GM18505 (cell line): ENCODE data around the gene PLS3.
"Not testable (repeated sequence)": the region's sequence is repeated elsewhere in the genome, so short reads cannot be mapped to it uniquely, and the experiment has no call there.

Experiments used
- ATAC-seq: cut with Tn5 transposase; IDR thresholded peaks from one replicate; pipeline ENCODE4 v1.9.1; 2021; ENCODE audit not compliant: unreplicated experiment
- POLR2A ChIP-seq: IDR thresholded peaks from 4 replicates; pipeline ENCODE4 v1.6.1; 2011; ENCODE audit warnings: borderline replicate concordance; ENCODE audit not compliant: insufficient read depth, insufficient read length; ENCODE audit errors: extremely low read depth

The PLS3 gene

DNA sequence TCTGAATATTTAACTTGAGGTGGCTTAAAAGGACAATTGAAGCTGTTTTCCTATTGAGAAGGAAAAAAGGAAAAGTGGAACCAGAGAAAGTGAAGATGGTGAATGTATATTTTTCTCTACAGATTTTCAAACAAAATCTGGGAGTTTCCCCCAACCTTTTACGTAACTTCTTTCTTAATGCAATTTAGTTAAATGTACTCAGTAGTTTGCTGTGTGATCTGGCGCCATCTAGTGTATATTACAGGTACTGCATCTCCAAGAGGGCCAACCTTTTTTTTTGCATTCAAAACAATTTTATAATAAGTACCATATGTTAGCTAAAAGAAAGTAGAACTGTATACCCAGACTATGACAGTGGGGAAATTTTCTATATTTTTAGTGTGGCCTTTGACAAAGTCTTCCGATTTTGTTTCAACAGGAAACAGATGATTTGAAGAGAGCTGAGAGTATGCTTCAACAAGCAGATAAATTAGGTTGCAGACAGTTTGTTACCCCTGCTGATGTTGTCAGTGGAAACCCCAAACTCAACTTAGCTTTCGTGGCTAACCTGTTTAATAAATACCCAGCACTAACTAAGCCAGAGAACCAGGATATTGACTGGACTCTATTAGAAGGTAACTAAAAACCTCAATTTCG, 82.0 kb downstream of the PLS3 start:
- TF ChIP-seq POLR2A: no peak
- ATAC-seq: no peak

DNA sequence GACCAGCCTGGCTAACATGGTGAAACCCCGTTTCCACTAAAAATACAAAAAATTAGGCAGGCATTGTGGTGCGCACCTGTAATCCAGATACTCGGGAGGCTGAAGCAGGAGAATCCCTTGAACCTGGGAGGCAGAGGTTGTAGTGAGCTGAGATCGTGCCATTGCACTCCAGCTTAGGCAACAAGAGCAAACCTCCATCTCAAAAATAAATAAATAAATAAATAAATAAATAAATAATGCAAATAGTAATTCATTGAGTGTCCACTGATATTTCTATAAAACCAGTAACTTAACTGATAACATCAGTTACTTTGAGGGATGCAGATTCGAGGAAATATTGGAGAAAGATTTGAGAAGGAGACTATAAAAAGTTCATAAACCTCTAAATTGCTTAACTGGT, 83.4 kb downstream of the PLS3 start:
- ATAC-seq: not testable (repeated sequence)

DNA sequence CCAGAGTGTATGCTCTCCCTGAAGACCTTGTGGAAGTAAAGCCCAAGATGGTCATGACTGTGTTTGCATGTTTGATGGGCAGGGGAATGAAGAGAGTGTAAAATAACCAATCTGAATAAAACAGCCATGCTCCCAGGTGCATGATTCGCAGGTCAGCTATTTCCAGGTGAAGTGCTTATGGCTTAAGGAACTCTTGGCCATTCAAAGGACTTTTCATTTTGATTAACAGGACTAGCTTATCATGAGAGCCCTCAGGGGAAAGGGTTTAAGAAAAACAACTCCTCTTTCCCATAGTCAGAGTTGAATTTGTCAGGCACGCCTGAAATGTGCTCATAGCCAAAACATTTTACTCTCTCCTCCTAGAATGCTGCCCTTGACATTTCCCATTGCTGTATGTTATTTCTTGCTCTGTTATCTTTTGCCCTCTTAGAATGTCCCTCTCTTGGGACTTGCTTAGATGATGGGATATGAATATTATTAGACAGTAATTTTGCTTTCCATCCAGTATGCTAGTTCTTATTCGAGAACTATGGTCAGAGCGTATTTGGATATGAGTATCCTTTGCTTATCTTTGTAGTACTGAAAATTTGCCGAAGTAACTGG, 88.6 kb downstream of the PLS3 start:
- no peak for ATAC-seq
- no peak for TF ChIP-seq POLR2A

DNA sequence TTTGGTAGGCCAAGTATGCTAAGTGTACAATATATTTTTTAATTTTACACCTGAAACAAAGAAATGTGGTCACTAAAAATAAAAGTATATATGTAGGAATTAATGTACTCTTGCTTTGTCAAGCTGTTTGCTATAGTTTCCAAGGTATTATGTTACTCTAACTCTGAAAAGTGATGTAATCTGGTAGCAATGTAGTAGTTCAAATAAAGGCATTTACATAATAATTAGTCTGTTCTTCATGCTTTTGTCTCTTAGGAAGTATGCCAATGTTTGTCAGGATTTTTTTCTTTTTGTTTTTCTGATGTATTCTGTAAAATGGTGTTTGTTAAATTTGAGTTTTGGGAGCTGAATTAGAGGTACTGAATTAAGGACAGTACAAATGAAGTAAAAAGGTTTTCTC, 89.5 kb downstream of the PLS3 start:
- no peak for ATAC-seq
- TF ChIP-seq POLR2A: no peak

DNA sequence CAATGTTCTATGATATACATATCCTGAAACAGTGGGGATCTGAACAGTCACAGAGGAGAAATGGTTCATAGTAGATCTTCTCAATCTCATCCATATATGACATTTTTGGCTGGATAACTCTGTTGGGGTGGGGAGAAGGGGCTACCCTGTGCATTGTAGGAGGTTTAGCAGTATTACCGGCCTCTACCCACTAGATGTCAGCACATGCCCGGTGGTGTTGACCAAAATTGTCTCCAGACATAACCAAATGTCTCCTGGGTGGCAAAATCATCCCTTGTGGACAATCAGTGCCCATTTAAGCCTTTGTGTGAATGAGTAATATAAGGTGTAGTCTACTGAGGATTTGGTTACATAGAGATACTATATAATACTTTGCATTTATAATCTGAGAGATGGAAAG, 89.9 kb downstream of the PLS3 start:
- TF ChIP-seq POLR2A: no peak
- no peak for ATAC-seq

DNA sequence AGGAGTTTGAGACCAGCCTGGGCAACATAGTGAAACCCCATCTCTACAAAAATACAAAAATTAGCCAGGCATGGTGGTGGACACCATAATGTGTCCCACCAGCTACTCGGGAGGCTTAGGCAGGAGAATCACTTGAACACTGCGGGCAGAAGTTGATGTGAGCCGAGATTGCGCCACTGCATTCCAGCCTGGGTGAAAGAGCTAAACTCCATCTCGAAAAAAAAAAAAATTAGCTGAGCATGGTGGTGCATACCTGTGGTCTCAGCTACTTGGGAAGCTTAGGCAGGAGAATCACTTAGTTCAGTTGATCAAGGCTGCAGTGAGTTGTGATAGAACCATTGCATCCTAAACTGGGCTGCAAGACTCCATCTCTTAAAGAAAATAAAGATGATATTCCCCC, 91.2 kb downstream of the PLS3 start:
- no peak for ATAC-seq
- no peak for TF ChIP-seq POLR2A

DNA sequence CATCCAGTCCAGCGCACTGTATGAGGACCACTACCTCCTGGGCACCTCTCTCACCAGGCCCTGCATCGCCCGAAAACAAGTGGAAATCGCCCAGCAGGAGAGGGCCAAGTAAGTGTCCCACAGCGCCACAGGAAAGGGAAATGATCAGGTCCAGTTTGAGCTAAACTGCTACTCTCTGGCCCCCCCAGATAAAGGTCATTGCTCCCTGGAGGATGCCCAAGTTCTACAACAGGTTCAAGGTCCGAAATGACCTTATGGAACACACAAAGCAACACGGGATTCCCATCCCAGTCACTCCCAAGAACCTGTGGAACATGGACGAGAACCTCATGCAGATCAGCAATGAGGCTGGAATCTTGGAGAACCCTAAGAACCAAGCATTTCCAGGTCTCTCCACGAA, 104.1 kb downstream of the PLS3 start:
- no peak for TF ChIP-seq POLR2A
- no peak for ATAC-seq

DNA sequence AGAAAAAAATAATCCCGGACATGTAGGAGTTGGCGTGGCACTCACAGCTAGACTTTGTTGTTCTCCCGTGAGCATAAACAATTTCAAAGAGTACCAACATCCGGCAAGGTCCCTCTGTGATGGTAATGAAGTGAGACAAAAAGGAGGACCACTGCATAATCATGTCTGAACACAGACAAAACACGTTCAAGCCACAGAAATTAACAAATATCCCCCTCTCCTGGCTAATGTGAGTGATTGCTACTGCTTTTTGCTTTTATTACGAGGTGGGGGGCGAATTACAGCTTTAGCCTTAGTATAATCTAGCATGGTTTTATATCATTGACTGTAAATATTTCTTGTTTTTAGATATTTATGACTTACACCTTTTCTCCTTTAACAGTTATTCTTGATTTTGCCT, 118.5 kb downstream of the PLS3 start:
- TF ChIP-seq POLR2A: no peak
- ATAC-seq: no peak

DNA sequence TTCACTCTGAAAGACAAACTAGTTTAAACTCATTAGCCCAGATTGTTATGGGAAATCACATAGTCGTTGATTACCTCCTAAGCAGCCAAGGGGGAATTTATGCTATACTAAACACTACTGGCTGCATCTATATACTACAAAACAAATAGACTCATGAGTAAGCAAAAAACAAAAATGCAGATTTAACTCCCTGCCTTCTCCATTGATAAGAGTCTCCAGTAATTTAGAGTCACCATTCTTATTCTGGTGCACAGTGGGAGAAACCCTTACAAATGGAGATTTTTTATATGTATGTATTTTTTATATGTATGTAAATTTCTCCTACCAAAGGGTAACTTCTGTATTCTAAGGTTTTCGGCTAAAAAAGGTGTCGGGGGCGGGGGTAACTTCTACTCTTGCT, 126.6 kb downstream of the PLS3 start:
- TF ChIP-seq POLR2A: no peak
- no peak for ATAC-seq

DNA sequence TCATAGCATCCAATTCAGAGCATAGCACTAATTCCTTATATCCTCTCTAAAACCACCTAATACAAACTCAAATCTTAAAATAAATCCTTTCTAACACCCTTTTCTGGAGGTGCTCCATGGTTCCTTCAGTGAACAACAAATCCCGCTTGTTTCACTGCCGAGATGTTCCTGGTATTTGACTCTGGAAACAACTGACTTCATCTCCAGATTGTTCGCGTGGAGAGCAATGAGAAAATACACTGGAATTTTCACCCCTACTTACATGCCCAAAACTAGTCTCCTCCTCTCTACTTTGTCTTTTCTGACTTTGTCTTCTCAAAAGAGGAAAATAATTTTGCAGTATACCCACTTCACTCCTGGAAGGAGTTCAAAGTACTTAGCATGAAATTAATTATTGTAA, 129.0 kb downstream of the PLS3 start:
- ATAC-seq: no peak
- TF ChIP-seq POLR2A: no peak

DNA sequence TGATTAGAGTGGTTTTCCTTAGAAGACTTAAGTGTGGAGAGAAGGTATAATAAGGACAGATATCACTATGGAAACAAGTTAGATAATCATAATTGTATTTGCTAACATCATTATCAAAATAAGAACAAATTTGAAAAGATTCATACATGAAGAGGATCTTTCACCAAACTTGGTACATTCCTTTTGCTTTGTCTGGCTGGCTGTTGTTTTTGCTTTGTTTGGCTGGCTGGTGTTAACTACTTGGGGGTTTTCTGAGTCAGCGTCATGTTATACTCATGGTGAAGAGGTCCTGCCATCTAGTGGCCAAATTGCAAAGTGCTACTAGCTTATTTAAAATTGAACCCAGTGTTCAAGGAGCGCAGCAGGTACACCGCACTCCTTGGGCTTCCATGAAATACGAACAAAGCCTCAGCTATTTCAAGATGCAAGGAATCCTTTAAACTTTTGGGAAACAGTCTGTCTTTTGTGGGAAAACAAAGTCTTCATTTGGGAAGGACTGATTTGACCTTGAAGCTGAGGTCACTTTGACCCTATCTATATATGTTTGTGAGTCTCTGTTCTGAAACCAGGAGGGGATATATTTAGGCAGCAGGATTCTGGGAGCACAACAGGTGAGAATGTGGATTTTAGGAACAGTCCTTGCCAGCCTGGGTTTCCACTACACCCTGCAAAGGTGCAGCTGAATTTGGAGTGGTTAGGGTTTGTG, 129.7 kb downstream of the PLS3 start:
- no peak for TF ChIP-seq POLR2A
- ATAC-seq: peak; percentile 96

DNA sequence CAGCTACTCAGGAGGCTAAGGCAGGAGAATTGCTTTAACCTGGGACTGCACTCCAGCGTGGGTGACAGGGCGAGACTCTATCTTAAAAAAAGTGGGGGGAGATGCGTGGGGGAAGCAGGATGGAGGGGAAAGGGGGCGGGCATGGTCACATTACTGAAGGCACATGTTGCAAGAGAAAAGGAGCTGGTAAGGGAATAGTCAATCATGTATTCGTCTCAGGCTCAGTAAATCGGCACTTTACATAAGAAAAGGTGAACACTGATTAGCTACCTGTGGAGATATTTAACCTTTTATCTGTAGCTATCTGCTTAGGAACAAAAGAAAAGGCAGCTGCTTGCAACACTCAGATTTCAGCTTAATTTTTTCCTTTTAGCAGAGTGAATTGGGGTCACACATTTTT, 132.5 kb downstream of the PLS3 start:
- ATAC-seq: no peak
- no peak for TF ChIP-seq POLR2A

DNA sequence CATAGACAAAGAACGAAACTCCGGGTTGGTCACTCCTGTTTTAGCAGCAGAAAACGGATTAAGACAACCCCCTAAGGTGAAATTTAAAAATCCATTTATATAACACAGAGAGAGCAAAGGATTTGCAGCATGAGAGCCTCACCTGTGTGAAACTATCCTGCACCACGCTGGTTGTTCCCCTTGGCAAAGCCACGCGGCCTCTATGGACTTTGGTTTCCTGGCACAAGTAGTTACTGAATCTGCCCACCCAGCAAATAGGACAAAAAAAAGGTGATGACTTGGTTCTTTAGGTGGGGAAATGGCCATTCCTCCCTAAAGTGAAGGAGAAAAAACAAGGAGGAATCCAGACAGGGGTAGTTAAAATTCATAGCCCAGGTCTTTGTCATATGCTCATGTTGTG, 133.1 kb downstream of the PLS3 start:
- TF ChIP-seq POLR2A: no peak
- no peak for ATAC-seq

DNA sequence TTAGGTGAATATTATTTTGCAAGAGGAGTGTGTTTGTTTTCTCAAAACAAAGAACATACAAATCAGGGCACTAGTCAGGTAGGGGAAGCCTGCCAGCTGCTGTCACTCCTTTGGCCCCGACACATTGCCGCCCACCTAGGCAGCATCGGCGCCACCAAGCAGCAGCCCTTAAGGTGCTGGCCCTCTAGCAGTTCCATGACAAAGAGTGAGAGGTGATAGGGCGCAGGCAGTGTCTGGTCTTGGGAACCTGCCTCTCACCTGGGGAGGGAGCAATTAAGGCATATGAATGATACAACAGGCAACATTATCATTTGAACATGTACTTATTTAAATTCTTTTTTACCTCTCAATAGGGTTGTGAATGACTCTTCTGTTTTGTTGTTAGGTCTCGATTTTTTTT, 135.1 kb downstream of the PLS3 start:
- no peak for ATAC-seq

DNA sequence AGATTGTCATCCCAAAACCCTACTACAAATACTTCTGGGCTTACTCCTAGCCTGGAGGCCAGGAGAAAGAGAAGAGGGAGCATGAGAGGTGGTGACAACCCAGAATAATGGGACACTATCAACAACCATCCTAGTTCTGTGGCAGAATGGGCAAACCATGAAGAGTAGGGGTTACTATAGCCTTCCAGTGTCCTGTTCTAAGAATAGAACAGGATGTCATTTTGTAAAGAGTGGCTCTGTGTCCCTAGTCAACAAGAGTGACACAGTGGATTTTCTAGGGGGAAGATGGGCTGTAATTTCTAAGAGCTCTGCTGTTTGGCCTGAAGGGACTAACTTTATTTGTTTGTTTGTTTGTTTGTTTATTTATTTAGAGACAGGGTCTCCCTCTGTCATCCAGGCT, 136.0 kb downstream of the PLS3 start:
- no peak for TF ChIP-seq POLR2A
- no peak for ATAC-seq

More for the DNA sequence above, 135.1 kb downstream of the PLS3 start:
- TF ChIP-seq POLR2A: no peak

DNA sequence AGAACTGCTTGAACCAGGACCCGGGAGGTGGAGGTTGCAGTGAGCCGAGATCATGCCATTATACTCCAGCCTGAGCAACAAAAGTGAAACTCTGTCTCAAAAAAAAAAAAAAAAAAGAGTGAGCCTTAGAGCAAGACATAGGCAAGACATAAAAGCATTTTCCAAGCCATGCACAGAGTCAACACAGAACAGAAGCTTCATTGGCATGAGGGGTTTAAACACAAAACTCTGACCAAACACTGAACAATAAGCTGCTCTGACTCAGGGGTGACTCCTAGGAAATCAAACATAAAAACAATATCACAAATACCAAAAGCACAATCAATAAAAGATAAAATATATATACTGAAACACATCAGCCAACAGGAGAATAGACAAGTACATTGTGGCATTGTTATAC, 136.8 kb downstream of the PLS3 start:
- no peak for TF ChIP-seq POLR2A
- no peak for ATAC-seq
